SK-N-SH treated with all-trans-retinoic acid at 6 μM for 48 hours (cell line): ENCODE results near the gene SNAPC4.

Source experiments
- ATAC-seq: fragments of 200-7000 bp; cut with Tn5 transposase; 3 replicates; pipeline ENCODE4 v1.9.1; 2020; ENCODE audit warnings: mild to moderate bottlenecking, moderate library complexity
- ARNTL ChIP-seq: fragments of 450-650 bp; formaldehyde crosslinking; IDR thresholded peaks from 2 replicates; pipeline ENCODE4 v1.5.0; 2020; ENCODE audit warnings: low read depth, mild to moderate bottlenecking, moderate library complexity, borderline replicate concordance
- CREB5 ChIP-seq: fragments of 250-450 bp; sonication (Bioruptor Pico); IDR thresholded peaks from 2 replicates; pipeline ENCODE4 v1.5.1; 2020; ENCODE audit warnings: low read depth, mild to moderate bottlenecking, moderate library complexity
- CSRNP3 ChIP-seq: fragments of 250-450 bp; sonication (Bioruptor Pico); IDR thresholded peaks from 2 replicates; pipeline ENCODE4 v1.5.1; 2021; ENCODE audit warnings: mild to moderate bottlenecking, moderate library complexity
- ESRRG ChIP-seq: fragments of 250-450 bp; sonication (Bioruptor Pico); IDR thresholded peaks from 2 replicates; pipeline ENCODE4 v1.6.1; 2021; ENCODE audit warnings: mild to moderate bottlenecking
- GLIS3 ChIP-seq: fragments of 250-450 bp; sonication (Bioruptor Pico); IDR thresholded peaks from 2 replicates; pipeline ENCODE4 v1.5.0; 2020; ENCODE audit warnings: mild to moderate bottlenecking, moderate library complexity
- PATZ1 ChIP-seq: fragments of 250-450 bp; sonication (Bioruptor Pico); IDR thresholded peaks from 2 replicates; pipeline ENCODE4 v1.8.0; 2020; ENCODE audit warnings: mild to moderate bottlenecking, moderate library complexity, borderline replicate concordance
- POU6F1 ChIP-seq: fragments of 250-450 bp; sonication (Bioruptor Pico); IDR thresholded peaks from 2 replicates; pipeline ENCODE4 v1.8.0; 2021; ENCODE audit warnings: low read depth, mild to moderate bottlenecking, moderate library complexity, borderline replicate concordance
- SNAI2 ChIP-seq: fragments of 250-450 bp; sonication (Bioruptor Pico); IDR thresholded peaks from 2 replicates; pipeline ENCODE4 v1.5.0; 2020; ENCODE audit warnings: mild to moderate bottlenecking, moderate library complexity
- TCF4 ChIP-seq: fragments of 250-450 bp; sonication (Bioruptor Pico); IDR thresholded peaks from 2 replicates; pipeline ENCODE4 v1.8.0; 2021; ENCODE audit warnings: mild to moderate bottlenecking, moderate library complexity, borderline replicate concordance
- TSHZ2 ChIP-seq: fragments of 250-450 bp; sonication (Bioruptor Pico); IDR thresholded peaks from 2 replicates; pipeline ENCODE4 v1.5.0; 2020; ENCODE audit warnings: mild to moderate bottlenecking, moderate library complexity
- ZC3H10 ChIP-seq: fragments of 250-450 bp; sonication (Bioruptor Pico); IDR thresholded peaks from 2 replicates; pipeline ENCODE4 v1.5.1; 2021; ENCODE audit warnings: mild to moderate bottlenecking, moderate library complexity
- ZFP3 ChIP-seq: fragments of 250-450 bp; sonication (Bioruptor Pico); IDR thresholded peaks from 2 replicates; pipeline ENCODE4 v1.5.0; 2020; ENCODE audit warnings: mild to moderate bottlenecking, moderate library complexity
- ZFP30 ChIP-seq: fragments of 450-650 bp; formaldehyde crosslinking; IDR thresholded peaks from 2 replicates; pipeline ENCODE4 v1.5.0; 2022; ENCODE audit warnings: mild to moderate bottlenecking, moderate library complexity
- ZNF70 ChIP-seq: fragments of 450-650 bp; formaldehyde crosslinking; IDR thresholded peaks from 2 replicates; pipeline ENCODE4 v1.5.0; 2020; ENCODE audit warnings: mild to moderate bottlenecking, moderate library complexity
- ZNF8 ChIP-seq: fragments of 450-650 bp; formaldehyde crosslinking; IDR thresholded peaks from 2 replicates; pipeline ENCODE4 v1.5.0; 2020; ENCODE audit warnings: mild to moderate bottlenecking, moderate library complexity

The SNAPC4 gene

GRCh38 chr9:136363106-136363948 is 36.6 kb downstream of the SNAPC4 start, which contains the start of gene DNLZ:
Gene DNLZ (minus strand): TSS chr9:136363744. CDS start chr9:136363714, 30 bp downstream.
- TF ChIP-seq ZNF8 (CRISPR knock-in tag): no peak
- TF ChIP-seq CREB5 (CRISPR knock-in tag): no peak
- TF ChIP-seq CSRNP3 (CRISPR knock-in tag): no peak
- TF ChIP-seq PATZ1 (CRISPR knock-in tag): no peak
- no peak for TF ChIP-seq ZFP30 (CRISPR knock-in tag)
- TF ChIP-seq ZFP3 (CRISPR knock-in tag): no peak
- TF ChIP-seq TSHZ2: no peak
- TF ChIP-seq POU6F1 (CRISPR knock-in tag): peak; percentile 73; the same call in 1 of the 2 replicates
- no peak for TF ChIP-seq GLIS3 (CRISPR knock-in tag)
- no peak for TF ChIP-seq SNAI2 (CRISPR knock-in tag)
- TF ChIP-seq ZNF70 (CRISPR knock-in tag): 0 out of 2 replicates have a peak, but pooled peaks have one; percentile 12
- no peak for TF ChIP-seq TCF4 (CRISPR knock-in tag)
- peak; percentile 10; the same call in 1 of the 2 replicates for TF ChIP-seq ZC3H10 (CRISPR knock-in tag)
- TF ChIP-seq ARNTL (CRISPR knock-in tag): 0 out of 2 replicates have a peak, but pooled peaks have one; percentile 30
- TF ChIP-seq, all 23 proteins: peak for 4
- ATAC-seq: peak; percentile 85

- ATAC-seq: peak; percentile 0; the same call in 1 of the 3 replicates
- TF ChIP-seq TCF4 (CRISPR knock-in tag): no peak
- TF ChIP-seq ZFP30 (CRISPR knock-in tag): no peak
- TF ChIP-seq ESRRG (CRISPR knock-in tag): no peak
- TF ChIP-seq ZNF8 (CRISPR knock-in tag): no peak
- TF ChIP-seq TSHZ2: no peak
Measured at GRCh38 chr9:136362450-136362784, 37.6 kb downstream of the SNAPC4 start.
